ENCODE data around the gene KIAA1586.
"Not testable (repeated sequence)": the region's sequence is repeated elsewhere in the genome, so short reads cannot be mapped to it uniquely, and the experiment has no call there.

Gene KIAA1586

DNA sequence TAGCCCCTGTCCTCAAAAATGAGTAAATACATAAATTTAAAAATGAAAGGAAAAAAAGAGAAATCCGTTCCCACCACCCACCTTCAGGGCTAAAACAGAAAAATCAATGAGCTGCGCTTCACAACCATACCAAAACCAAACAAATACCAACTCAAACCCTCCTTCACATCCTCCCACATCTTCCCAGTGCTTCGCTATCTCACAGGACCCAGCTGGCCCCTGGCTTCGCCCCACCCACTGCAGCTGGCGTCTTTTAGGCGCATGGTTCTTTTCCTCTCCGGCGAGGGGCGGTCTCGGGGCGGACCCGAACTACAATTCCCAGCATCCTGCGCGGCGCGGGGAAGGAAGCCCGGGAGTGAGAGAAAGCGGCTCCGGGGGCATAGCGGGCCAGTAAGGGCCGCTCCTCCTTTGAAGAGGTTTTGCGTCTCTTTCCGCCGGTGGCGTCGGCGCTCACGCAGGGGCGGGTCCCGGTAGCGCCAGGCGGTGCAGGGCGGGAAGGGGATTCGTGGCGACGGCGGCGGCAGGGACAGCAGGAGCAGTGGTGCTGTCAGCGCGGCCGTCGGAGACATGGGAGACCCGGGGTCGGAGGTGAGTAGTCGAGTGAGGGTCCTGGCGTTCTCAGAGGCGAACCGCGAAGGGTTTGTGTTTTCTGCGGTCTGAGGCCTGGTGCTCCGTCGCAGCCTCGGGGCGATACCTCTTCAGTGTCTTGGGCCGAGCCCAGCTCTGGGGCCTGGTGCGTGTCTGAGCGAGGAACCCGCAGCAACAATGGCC is 43.4 kb downstream of the KIAA1586 start, which contains the start of gene ZNF451:
Gene ZNF451, plus strand, starts transcription at position 502 of the 771 bp plus-strand sequence. Its CDS starts 66 bp downstream, at position 568.
- Histone ChIP-seq H3K27me3 (ENCODE audit: control insufficient read depth, low read length) (no peaks in the 10 kb centered on the region), H3K79me2 (ENCODE audit: control insufficient read depth, low read length) (peaks cover 36% of the 10 kb centered on the region), H3K27ac (ENCODE audit: low read depth, low read length) (no peak within 1 kb of the TSS), H3K4me3 (ENCODE audit: low read length) (peak within 1 kb of the TSS; percentile 64), H3K9me2 (replicated peaks; ENCODE audit: control insufficient read depth, low read length) (no peaks in the 10 kb centered on the region), H3K36me3 (ENCODE audit: control insufficient read depth, low read length) (peaks cover 27% of the 10 kb centered on the region), H3K4me1 (ENCODE audit: control insufficient read depth, low read length) (peaks cover 25% of the 10 kb centered on the region), H3K9me3 (ENCODE audit: control insufficient read depth, insufficient read depth, low read length) (no peaks in the 10 kb centered on the region), H4K20me1 (ENCODE audit: control insufficient read depth, insufficient read depth, low read depth, low read length) (peaks cover 16% of the 10 kb centered on the region; the same call in 1 of the 2 replicates), H3F3A (ENCODE audit: control insufficient read depth, insufficient read depth) (no peaks in the 10 kb centered on the region), H3K4me2 (ENCODE audit: low read length) (peak within 1 kb of the TSS; percentile 68)
- TF ChIP-seq CTCF (IDR thresholded peaks at IDR 0.05; ENCODE audit: low read depth, low read length, poor library complexity, severe bottlenecking) = no peak

GRCh38 chr6:57090458-57091067 is 44.1 kb downstream of the KIAA1586 start:
- H3K27me3 ChIP-seq (ENCODE audit: control insufficient read depth, low read length); H3K9me3 ChIP-seq (ENCODE audit: control insufficient read depth, insufficient read depth, low read length): not testable (repeated sequence)
- peaks cover 32% of the 10 kb centered on the region for H3K36me3 ChIP-seq (ENCODE audit: control insufficient read depth, low read length)

GRCh38 chr6:57091375-57091774 is 44.9 kb downstream of the KIAA1586 start:
- H3K4me3 ChIP-seq (ENCODE audit: low read length) = peak overlapping the region; percentile 50
- H3K79me2 ChIP-seq (ENCODE audit: control insufficient read depth, low read length) = peaks cover 51% of the 10 kb centered on the region
- H3K9me2 ChIP-seq (replicated peaks; ENCODE audit: control insufficient read depth, low read length); H3K27me3 ChIP-seq (ENCODE audit: control insufficient read depth, low read length); H3K27ac ChIP-seq (ENCODE audit: low read depth, low read length); H3K9me3 ChIP-seq (ENCODE audit: control insufficient read depth, insufficient read depth, low read length); H3F3A ChIP-seq (ENCODE audit: control insufficient read depth, insufficient read depth): not testable (repeated sequence)
- H3K36me3 ChIP-seq (ENCODE audit: control insufficient read depth, low read length) = peaks cover 34% of the 10 kb centered on the region
- peaks cover 25% of the 10 kb centered on the region for H3K4me1 ChIP-seq (ENCODE audit: control insufficient read depth, low read length)
- H4K20me1 ChIP-seq (ENCODE audit: control insufficient read depth, insufficient read depth, low read depth, low read length) = peaks cover 17% of the 10 kb centered on the region; the same call in 1 of the 2 replicates
- peak overlapping the region; percentile 18 for H3K4me2 ChIP-seq (ENCODE audit: low read length)

More at GRCh38 chr6:57090458-57091067, 44.1 kb downstream of the KIAA1586 start:
- peaks cover 17% of the 10 kb centered on the region; the same call in 1 of the 2 replicates for H4K20me1 ChIP-seq (ENCODE audit: control insufficient read depth, insufficient read depth, low read depth, low read length)
- not testable (repeated sequence) for H3K4me2 ChIP-seq (ENCODE audit: low read length); H3F3A ChIP-seq (ENCODE audit: control insufficient read depth, insufficient read depth); H3K27ac ChIP-seq (ENCODE audit: low read depth, low read length); H3K9me2 ChIP-seq (replicated peaks; ENCODE audit: control insufficient read depth, low read length)
- peak overlapping the region; percentile 64 for H3K4me3 ChIP-seq (ENCODE audit: low read length)
- peaks cover 43% of the 10 kb centered on the region for H3K79me2 ChIP-seq (ENCODE audit: control insufficient read depth, low read length)
- peaks cover 25% of the 10 kb centered on the region for H3K4me1 ChIP-seq (ENCODE audit: control insufficient read depth, low read length)

DNA sequence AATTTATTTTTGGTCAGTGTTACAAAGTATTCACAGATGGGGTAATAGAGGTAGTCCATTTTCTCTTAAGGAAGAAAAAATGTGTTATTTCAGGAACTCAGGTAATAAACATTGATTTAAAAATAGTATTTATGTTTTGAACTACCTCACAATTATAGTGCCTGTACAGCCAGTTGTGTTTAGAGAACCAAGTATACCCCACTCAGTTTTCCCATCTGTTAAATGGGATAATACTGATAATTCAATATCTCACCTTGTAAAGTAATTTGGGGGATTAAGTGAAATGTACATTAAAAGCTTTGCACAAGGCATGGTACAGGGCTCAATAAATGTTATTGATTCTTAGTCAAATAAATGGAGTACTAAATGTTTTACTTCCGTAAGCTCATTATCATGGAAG is 48.2 kb downstream of the KIAA1586 start:
- H3K9me2 ChIP-seq (replicated peaks; ENCODE audit: control insufficient read depth, low read length) = no peaks in the 10 kb centered on the region
- no peaks in the 10 kb centered on the region for H3K27me3 ChIP-seq (ENCODE audit: control insufficient read depth, low read length)
- peaks cover 60% of the 10 kb centered on the region for H3K36me3 ChIP-seq (ENCODE audit: control insufficient read depth, low read length)
- H3K9me3 ChIP-seq (ENCODE audit: control insufficient read depth, insufficient read depth, low read length) = no peaks in the 10 kb centered on the region
- no peak overlapping the region for H3K4me2 ChIP-seq (ENCODE audit: low read length)
- peaks cover 17% of the 10 kb centered on the region; the same call in 1 of the 2 replicates for H4K20me1 ChIP-seq (ENCODE audit: control insufficient read depth, insufficient read depth, low read depth, low read length)
- peaks cover 82% of the 10 kb centered on the region for H3K79me2 ChIP-seq (ENCODE audit: control insufficient read depth, low read length)
- H3K4me1 ChIP-seq (ENCODE audit: control insufficient read depth, low read length) = peaks cover 19% of the 10 kb centered on the region
- no peaks in the 10 kb centered on the region for H3F3A ChIP-seq (ENCODE audit: control insufficient read depth, insufficient read depth)
- H3K4me3 ChIP-seq (ENCODE audit: low read length) = no peak overlapping the region
- TF ChIP-seq EZH2phosphoT487 (IDR thresholded peaks at IDR 0.05; ENCODE audit: borderline replicate concordance, low read length) (no peak), CTCF (IDR thresholded peaks at IDR 0.05; ENCODE audit: low read depth, low read length, poor library complexity, severe bottlenecking) (no peak)
- H3K27ac ChIP-seq (ENCODE audit: low read depth, low read length) = no peak overlapping the region
